GM21723 (cell line): ENCODE results near the gene KLHL28.
"Not testable (repeated sequence)": the region's sequence is repeated elsewhere in the genome, so short reads cannot be mapped to it uniquely, and the experiment has no call there.

ENCODE experiments used
- ATAC-seq: cut with Tn5 transposase; IDR thresholded peaks from one replicate; pipeline ENCODE4 v1.9.1; 2021; ENCODE audit warnings: mild to moderate bottlenecking, moderate library complexity; ENCODE audit not compliant: unreplicated experiment

Gene KLHL28

DNA sequence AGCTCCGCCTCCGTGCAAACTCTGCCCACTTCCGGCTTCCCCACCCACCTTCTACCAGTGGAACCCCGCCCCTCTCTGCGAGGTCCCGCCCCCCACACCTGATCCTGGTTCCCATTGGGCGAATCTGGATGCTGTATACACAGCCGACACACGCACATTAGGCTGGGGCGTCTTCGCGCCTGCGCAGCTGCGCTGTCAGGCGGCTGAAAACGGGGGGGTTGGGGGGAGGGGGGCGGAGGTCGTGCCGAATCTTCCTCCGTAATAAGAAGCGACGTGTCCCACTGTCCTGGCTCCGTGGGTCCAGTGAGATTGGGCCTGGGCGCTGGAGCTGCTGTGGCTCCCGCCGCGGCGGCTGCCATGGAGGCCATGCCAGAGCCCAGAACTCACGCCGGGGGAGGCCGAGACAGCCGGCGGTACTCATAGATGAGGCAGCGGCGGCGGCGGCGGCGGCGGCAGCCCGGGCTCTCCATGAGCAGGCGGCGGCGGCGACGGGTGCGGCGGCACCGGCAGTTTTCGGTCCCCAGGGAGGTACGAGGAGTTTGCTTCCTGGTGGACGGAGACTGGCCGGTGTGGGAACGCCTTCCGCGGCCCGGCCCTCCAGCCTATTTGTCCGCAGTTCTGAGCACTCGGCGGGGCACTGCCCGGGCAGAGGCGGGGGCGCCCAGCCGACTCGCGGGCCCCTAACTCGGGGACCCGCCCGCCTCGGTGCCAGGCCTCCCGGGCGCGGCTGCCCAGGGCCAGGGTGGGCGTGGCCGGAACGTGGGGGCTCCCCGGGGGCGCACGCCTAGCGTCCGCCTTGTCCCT is 64.5 kb downstream of the KLHL28 start:
- ATAC-seq, result peak; percentile 91

DNA sequence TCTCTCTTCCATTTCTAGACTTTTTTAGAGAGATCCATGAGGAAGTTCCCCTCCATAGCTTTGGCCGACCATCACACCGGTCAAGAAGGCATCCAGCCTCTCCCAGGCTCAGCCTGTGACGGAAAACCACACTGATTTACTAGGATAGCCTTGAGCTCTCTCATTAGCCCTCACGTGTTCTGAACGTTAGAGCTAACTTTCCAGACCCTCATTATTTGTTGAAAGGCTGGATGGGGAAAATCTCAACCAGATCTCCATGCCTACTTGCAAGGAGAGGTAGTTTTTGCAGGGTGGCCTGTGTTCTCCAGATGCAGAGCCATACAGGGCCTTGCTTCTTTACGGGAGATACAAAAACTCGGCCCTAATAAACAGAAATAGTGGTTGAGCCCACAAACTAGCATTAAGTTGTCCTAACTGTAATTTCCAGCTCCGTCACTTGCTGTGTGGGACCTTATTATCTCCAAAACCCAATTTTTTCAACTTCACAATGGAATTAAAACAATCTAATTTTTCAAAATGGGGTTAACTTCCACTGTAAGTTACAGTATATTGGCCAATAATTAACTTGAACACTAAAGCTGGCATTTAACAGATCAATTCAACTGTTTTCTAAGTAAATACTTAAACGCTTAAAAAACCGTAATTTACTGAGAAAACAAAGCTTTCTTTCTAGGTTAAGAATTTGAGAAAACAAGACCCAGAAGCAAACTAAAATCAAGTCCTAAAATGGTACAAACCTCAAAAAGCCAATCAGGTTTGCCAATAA is 65.3 kb downstream of the KLHL28 start:
- ATAC-seq, result peak; percentile 2

DNA sequence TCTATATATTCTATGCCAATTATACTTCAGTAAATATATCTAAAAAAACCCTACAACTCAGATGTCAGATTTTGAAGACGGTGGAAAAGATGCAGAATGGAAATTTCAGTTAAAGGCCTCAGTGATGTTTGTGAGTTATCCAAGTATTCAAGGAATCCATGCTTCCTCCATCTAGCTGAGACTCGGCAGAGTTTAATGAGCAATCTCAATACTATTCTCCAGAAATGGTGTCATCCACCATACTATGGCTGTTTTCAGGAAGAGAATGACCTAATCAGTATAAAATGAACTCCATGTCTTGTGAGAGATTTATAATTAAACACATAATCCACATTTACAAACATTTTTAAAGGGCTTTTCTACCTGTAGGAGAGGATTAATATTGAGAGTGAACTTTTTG is 66.0 kb downstream of the KLHL28 start:
- no peak for ATAC-seq

DNA sequence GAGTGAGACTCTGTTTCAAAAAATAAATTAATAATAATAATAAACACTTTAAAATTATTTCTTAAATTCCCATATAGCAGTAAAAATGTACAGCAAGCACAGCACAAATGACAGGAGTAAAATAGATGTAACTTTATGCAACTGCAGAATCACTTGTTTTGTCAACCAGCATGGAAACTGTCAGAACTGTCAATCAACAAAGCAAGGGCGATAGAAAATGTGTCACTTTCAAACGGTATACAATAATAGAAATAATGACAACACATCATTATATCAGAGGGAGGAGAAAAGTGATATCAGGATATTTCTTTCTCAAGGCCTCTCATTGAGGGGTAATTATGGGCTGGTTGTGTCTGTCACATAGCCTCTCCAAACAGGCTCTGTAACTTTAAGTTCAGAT is 68.2 kb downstream of the KLHL28 start:
- ATAC-seq, result no peak

DNA sequence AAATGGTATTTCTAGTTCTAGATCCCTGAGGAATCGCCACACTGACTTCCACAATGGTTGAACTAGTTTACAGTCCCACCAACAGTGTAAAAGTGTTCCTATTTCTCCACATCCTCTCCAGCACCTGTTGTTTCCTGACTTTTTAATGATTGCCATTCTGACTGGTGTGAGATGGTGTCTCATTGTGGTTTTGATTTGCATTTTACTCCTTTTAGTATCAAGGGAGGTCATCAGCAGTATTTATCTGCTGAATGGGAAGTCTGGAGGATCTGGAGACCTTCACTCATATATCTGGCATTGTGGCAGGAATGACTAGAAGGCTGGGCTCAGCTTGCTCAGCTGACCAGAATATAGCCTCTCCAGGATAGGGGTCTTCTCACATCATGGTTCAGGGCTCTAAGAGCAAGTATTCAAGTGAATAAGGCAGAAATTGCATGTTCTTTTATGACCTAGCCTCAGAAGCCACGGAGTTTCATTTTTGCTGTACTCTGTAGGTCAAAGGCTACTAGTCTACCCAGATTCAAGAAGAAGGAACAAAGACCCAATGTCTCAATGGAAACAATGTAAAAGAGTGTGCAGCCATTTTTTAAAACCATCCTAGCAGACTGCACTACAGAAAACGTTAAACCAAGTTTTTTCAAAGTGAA is 69.9 kb downstream of the KLHL28 start:
- not testable (repeated sequence) for ATAC-seq

DNA sequence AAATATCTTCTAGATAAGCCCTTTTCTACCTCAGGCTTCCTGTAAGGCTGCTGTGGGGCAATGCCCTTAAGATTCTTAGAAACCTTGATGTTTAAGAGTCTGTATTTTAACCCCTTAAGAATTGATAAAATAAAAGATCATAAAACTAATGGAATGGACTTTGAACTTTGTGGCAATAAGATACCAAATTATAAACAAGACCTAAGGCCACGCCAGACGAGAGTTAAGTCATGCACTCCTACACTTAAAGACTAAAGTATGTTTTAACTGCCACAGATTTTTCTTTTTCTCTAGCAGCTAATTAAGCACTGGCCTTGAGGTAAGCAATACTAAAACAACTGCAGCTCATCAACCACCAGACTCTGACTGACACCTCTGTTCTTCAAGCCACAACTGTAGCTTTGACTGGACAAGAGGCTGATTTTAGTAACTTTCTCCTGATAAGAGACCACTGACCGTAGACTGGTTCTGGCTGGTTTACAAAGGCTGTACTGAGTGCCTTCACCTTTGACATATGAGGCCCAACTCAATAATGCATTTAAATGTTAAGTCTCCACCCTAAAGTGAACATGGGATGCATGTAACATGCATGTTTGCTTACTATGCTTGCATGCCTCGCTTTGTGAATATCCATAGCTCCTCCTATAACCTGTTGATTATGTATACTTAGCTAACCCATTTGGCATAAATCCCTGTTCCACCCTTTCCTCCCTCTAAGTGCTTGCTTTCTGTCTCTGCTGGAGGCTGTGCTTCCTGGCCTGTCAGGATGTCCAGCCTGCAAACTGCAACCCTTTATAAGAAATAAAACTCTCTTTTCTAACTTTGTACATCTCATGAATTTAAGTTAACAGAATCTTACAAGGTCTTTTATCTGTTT is 71.9 kb downstream of the KLHL28 start:
- no peak for ATAC-seq

DNA sequence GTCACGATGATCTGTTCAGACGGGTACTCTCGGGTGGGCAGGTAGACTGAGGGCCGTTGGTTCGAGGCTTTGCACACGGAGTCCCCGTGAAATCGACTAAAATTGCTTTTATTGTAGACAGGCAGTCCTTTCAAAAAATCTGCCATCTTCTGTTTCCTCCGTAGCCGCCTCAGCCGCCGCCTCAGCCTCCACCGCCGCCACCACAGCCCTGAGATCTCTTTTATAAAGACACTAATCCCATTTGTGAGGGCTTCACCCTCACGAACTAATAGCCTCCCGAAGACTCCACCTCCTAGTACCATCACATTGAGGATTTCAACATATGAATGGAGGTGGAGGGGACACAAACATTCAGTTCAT is 74.2 kb downstream of the KLHL28 start:
- no peak for ATAC-seq

DNA sequence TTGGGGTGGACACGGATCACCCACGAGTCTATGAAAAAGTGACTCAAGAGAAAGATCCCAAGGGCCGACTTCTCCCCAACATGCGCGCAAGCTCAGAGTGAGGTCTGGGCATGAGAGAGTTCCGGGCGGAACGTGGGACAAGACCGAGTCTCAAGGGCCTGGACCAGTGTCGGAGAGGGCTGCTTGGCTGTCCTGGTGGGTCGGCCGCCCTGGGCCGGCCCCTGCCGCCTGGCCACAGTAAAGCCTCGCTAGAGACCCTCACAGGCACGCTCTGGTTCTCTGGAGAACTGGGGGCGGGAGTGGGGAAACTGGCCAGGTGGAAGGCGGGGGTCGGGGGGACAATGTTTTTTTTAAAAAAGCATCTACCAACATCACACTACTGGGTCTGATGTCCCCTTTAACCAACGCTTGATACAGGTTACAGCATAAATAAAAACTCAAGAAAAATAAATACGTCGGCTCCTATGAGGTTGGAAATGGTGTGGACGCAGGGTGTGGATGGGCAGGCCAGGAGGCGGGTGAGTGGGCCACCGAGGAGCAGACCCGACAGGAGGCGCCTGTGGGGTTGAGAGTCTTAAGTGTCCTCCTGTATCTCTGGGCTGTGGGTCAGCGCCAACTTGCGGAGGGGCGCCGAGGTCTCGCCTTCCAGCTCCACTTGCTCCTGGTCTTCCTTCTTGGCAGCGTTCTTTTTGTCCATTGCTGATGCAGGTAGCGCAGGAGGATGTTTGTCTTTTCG is 74.7 kb downstream of the KLHL28 start:
- ATAC-seq, result no peak

DNA sequence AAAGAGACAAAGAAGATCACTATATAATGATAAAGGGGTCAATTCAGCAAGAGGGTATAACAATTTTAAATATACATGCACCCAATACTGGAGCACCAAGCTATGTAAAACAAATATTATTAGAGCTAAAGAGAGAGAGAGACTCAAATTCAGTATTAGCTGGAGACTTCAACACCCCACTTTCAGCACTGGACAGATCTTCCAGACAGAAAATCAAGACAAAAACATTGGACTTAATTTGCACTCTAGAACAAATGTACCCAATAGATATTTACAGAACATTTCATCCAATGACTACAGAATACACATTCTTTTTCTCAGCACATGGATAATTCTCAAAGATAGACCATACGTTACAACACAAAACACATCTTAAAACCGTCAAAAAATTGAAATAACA is 81.0 kb downstream of the KLHL28 start:
- ATAC-seq, result no peak
